Measurements from ENCODE around the gene KIAA0586. TPM values are rescaled to one million over a fixed set of nuclear protein-coding genes. Genes with fewer than 3 reads are reported as not detected.

Gene KIAA0586
- total and polyA plus RNA-seq, 2 of the 13 experiments (the other 11 are each of a cell fraction or from before 2014, with no cell fraction given), result 12.6 to 25.2 TPM

GRCh38 chr14:58395812-58396788 is 31.4 kb upstream of the KIAA0586 start, which contains the start of gene TOMM20L (continued):
- TF ChIP-seq, protein P1, sequence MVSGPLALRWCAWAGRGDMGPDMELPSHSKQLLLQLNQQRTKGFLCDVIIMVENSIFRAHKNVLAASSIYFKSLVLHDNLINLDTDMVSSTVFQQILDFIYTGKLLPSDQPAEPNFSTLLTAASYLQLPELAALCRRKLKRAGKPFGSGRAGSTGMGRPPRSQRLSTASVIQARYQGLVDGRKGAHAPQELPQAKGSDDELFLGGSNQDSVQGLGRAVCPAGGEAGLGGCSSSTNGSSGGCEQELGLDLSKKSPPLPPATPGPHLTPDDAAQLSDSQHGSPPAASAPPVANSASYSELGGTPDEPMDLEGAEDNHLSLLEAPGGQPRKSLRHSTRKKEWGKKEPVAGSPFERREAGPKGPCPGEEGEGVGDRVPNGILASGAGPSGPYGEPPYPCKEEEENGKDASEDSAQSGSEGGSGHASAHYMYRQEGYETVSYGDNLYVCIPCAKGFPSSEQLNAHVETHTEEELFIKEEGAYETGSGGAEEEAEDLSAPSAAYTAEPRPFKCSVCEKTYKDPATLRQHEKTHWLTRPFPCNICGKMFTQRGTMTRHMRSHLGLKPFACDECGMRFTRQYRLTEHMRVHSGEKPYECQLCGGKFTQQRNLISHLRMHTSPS (CRISPR knock-in tag; IDR thresholded peaks at IDR 0.05; ENCODE audit: low read depth), result no peak
- TF ChIP-seq CTCF (CRISPR knock-in tag; IDR thresholded peaks at IDR 0.05) (peak; percentile 73), ZNF572 (CRISPR knock-in tag; IDR thresholded peaks at IDR 0.05) (no peak), NFIC (IDR thresholded peaks at IDR 0.05; ENCODE audit: low read length) (no peak), THAP11 (CRISPR knock-in tag; IDR thresholded peaks at IDR 0.05) (peak; percentile 55; the same call in 1 of the 2 replicates), BORCS8-MEF2B (CRISPR knock-in tag; IDR thresholded peaks at IDR 0.05) (0 out of 2 replicates have a peak, but pooled peaks have one; percentile 4), POLR2G (IDR thresholded peaks at IDR 0.05; ENCODE audit: low read depth, low read length) (peak; percentile 72), ISL2 (CRISPR knock-in tag; IDR thresholded peaks at IDR 0.05) (0 out of 2 replicates have a peak, but pooled peaks have one; percentile 36), ZNF567 (CRISPR knock-in tag; IDR thresholded peaks at IDR 0.05; ENCODE audit: borderline replicate concordance) (0 out of 2 replicates have a peak, but pooled peaks have one; percentile 29), YY1 (IDR thresholded peaks at IDR 0.05; ENCODE audit: insufficient read depth, insufficient replicate concordance, low read depth, low read length) (peak; percentile 68), SPEN (CRISPR knock-in tag; IDR thresholded peaks at IDR 0.05; ENCODE audit: low read depth) (peak; percentile 86), ATF7-NPFF (CRISPR knock-in tag; IDR thresholded peaks at IDR 0.05; ENCODE audit: low read depth) (peak; percentile 39), ZBTB10 (CRISPR knock-in tag; IDR thresholded peaks at IDR 0.05; ENCODE audit: borderline replicate concordance) (0 out of 2 replicates have a peak, but pooled peaks have one; percentile 40), NKX3-1 (CRISPR knock-in tag; IDR thresholded peaks at IDR 0.05) (peak; percentile 86), ZNF766 (CRISPR knock-in tag; IDR thresholded peaks at IDR 0.05; ENCODE audit: borderline replicate concordance) (peak; percentile 25; the same call in 1 of the 2 replicates), NFKB2 (CRISPR knock-in tag; IDR thresholded peaks at IDR 0.05; ENCODE audit: borderline replicate concordance) (peak; percentile 34; the same call in 1 of the 2 replicates), NFYC (CRISPR knock-in tag; IDR thresholded peaks at IDR 0.05) (no peak), KDM3A (CRISPR knock-in tag; IDR thresholded peaks at IDR 0.05; ENCODE audit: low read depth) (0 out of 2 replicates have a peak, but pooled peaks have one; percentile 6)
- TF ChIP-seq, protein P2, sequence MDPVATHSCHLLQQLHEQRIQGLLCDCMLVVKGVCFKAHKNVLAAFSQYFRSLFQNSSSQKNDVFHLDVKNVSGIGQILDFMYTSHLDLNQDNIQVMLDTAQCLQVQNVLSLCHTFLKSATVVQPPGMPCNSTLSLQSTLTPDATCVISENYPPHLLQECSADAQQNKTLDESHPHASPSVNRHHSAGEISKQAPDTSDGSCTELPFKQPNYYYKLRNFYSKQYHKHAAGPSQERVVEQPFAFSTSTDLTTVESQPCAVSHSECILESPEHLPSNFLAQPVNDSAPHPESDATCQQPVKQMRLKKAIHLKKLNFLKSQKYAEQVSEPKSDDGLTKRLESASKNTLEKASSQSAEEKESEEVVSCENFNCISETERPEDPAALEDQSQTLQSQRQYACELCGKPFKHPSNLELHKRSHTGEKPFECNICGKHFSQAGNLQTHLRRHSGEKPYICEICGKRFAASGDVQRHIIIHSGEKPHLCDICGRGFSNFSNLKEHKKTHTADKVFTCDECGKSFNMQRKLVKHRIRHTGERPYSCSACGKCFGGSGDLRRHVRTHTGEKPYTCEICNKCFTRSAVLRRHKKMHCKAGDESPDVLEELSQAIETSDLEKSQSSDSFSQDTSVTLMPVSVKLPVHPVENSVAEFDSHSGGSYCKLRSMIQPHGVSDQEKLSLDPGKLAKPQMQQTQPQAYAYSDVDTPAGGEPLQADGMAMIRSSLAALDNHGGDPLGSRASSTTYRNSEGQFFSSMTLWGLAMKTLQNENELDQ (CRISPR knock-in tag; IDR thresholded peaks at IDR 0.05; ENCODE audit: borderline replicate concordance), result no peak

All from HepG2 (cell line).